Fibroblast of lung (primary cell): ENCODE measurements around the gene ZNF346. TPM values are rescaled to one million over a fixed set of nuclear protein-coding genes. Genes with fewer than 3 reads are reported as not detected.

ENCODE experiments used
- DNase-seq, 2 donors: peaks; one replicate each; pipeline versions ENCODE4 v3.0.0 to v3.0.0-alpha.2; 2010; ENCODE audit warnings: low read depth in 2 of 2
- H2AFZ ChIP-seq: 2 replicates; pipeline ENCODE4 v1.5.1; 2012; ENCODE audit warnings: low read length, control low read depth, inconsistent platforms
- H3K27ac ChIP-seq: 2 replicates; pipeline ENCODE4 v1.5.1; 2011; ENCODE audit warnings: low read length, control low read depth; ENCODE audit not compliant: insufficient read depth
- H3K27me3 ChIP-seq: 2 replicates; pipeline ENCODE4 v1.5.1; 2011; ENCODE audit warnings: mild to moderate bottlenecking, low read length; ENCODE audit not compliant: control insufficient read depth, insufficient read depth
- H3K36me3 ChIP-seq: 2 replicates; pipeline ENCODE4 v1.5.1; 2011; ENCODE audit warnings: low read length; ENCODE audit not compliant: control insufficient read depth, insufficient read depth
- H3K4me1 ChIP-seq: 2 replicates; pipeline ENCODE4 v1.5.1; 2011; ENCODE audit warnings: low read length; ENCODE audit not compliant: control insufficient read depth, insufficient read depth; ENCODE audit errors: extremely low read depth
- H3K4me2 ChIP-seq: 2 replicates; pipeline ENCODE4 v1.5.1; 2011; ENCODE audit warnings: low read length, control low read depth; ENCODE audit not compliant: insufficient read depth; ENCODE audit errors: extremely low read depth
- H3K4me3 ChIP-seq, 4 experiments: fragments of 200-600 bp in 1 of 4; sonication (generic) in 1 of 4; replicated peaks in 1 of 4; 2 replicates each; pipeline ENCODE4 v1.5.1; 2011 to 2016; ENCODE audit warnings: low read length in 4 of 4, low read depth in 3 of 4, mild to moderate bottlenecking in 3 of 4, control low read depth in 2 of 4, inconsistent platforms in 1 of 4, mixed read lengths in 1 of 4; ENCODE audit not compliant: insufficient read depth in 1 of 4; ENCODE audit errors: control extremely low read depth in 1 of 4
- H3K79me2 ChIP-seq: 2 replicates; pipeline ENCODE4 v1.5.1; 2012; ENCODE audit warnings: mild to moderate bottlenecking, low read length, inconsistent platforms; ENCODE audit not compliant: control insufficient read depth, insufficient read depth
- H3K9ac ChIP-seq: 2 replicates; pipeline ENCODE4 v1.5.1; 2011; ENCODE audit warnings: mild to moderate bottlenecking, low read length, control low read depth; ENCODE audit not compliant: insufficient read depth
- H3K9me3 ChIP-seq: 2 replicates; pipeline ENCODE4 v1.5.1; 2012; ENCODE audit warnings: low read depth, low read length; ENCODE audit not compliant: control insufficient read depth, insufficient read depth
- H4K20me1 ChIP-seq: 2 replicates; pipeline ENCODE4 v1.5.1; 2011; ENCODE audit warnings: low read length; ENCODE audit not compliant: control insufficient read depth, insufficient read depth; ENCODE audit errors: extremely low read depth
- EZH2 ChIP-seq: IDR thresholded peaks from 2 replicates; pipeline ENCODE4 v1.5.1; 2012; ENCODE audit warnings: low read length, control low read depth, mild to moderate bottlenecking; ENCODE audit errors: missing control alignments
- polyA plus RNA-seq, 2 donors: library from polyadenylated mRNA; depleted of rRNA in 1 of 2; stranded (reverse) in 1 of 2; unstranded in 1 of 2; fragments of >200 nt; gene quantifications; 2 replicates each; pipeline ENCODE4 v1.2.1, GENCODE V29; 2011 to 2012; ENCODE audit warnings: missing spikeins in 1 of 2
- total RNA-seq: library from RNA; depleted of rRNA; stranded (reverse); fragments of >200 nt; gene quantifications from 2 replicates; pipeline ENCODE4 v1.2.1, GENCODE V29; 2014
- TF ChIP-seq, protein P1 (sequence below), 2 donors: IDR thresholded peaks in 1 of 2; conservative IDR thresholded peaks in 1 of 2; 1 replicate in 1 of 2; 2 replicates in 1 of 2; pipeline ENCODE4 v1.5.1; 2011 to 2012; ENCODE audit warnings: low read length in 2 of 2, control low read depth in 1 of 2, inconsistent platforms in 1 of 2, low read depth in 1 of 2, mild to moderate bottlenecking in 1 of 2

ZNF346 gene
- total and polyA plus RNA-seq, 2 donors (not counting 1 experiment from before 2014, with no cell fraction given): 14.0 to 14.9 TPM

DNA sequence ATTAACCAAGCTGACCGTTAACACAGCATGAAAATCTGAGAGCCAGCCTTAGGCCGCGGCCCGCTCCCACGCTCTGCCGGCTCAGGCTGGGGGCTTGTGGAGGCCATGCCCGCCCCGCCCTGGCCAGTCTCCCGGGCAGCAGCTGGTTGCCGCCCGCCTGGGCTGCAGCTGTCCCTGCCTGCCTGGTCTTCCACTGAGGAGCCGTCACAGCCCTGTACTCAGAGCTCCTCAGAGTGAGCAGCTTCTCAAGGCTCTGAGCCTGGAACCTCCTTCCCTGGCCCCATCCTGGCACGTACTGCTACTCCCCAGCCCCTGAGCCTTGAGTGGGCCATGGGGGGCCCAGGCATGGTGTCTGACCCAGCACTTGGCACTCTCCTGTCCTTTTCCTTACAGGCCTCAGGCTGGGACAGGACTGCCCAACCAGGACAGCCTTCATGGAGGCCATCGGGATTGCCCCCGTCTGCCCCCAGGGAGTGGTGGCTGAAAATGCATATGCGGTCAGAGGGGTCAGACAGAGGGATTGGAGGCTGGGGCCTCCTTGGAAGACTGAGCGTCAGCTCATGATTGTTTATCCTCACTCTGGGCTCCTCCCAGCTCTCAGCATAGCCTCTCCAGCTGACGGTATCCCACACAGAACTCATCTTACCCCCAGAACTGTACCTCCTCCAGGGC lies 76.1 kb downstream of the ZNF346 start:
- H3K4me1 ChIP-seq: peaks cover 23% of the 10 kb centered on the region
- no peaks in the 10 kb centered on the region for H3K9me3 ChIP-seq
- H3K27me3 ChIP-seq: peaks cover 1% of the 10 kb centered on the region
- peak in 1 of 2 donors; percentile 93 for DNase-seq
- H3K4me3 ChIP-seq: peak overlapping the region in 1 of 4 experiments; percentile 16
- H4K20me1 ChIP-seq: no peaks in the 10 kb centered on the region
- H3K79me2 ChIP-seq: no peaks in the 10 kb centered on the region
- peak overlapping the region; percentile 74 for H3K27ac ChIP-seq
- peak overlapping the region; percentile 52 for H3K9ac ChIP-seq
- peaks cover 7% of the 10 kb centered on the region for H3K36me3 ChIP-seq
- TF ChIP-seq EZH2: no peak
- TF ChIP-seq, protein P1, sequence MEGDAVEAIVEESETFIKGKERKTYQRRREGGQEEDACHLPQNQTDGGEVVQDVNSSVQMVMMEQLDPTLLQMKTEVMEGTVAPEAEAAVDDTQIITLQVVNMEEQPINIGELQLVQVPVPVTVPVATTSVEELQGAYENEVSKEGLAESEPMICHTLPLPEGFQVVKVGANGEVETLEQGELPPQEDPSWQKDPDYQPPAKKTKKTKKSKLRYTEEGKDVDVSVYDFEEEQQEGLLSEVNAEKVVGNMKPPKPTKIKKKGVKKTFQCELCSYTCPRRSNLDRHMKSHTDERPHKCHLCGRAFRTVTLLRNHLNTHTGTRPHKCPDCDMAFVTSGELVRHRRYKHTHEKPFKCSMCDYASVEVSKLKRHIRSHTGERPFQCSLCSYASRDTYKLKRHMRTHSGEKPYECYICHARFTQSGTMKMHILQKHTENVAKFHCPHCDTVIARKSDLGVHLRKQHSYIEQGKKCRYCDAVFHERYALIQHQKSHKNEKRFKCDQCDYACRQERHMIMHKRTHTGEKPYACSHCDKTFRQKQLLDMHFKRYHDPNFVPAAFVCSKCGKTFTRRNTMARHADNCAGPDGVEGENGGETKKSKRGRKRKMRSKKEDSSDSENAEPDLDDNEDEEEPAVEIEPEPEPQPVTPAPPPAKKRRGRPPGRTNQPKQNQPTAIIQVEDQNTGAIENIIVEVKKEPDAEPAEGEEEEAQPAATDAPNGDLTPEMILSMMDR (conservative IDR thresholded peaks at IDR 0.05 in 1 of 2, IDR thresholded peaks at IDR 0.05 in 1 of 2; ENCODE audit: low read depth in 1 of 2, low read length in 2 of 2): no peak
- H2AFZ ChIP-seq: peak overlapping the region; percentile 30
- peak overlapping the region; percentile 32 for H3K4me2 ChIP-seq

DNA sequence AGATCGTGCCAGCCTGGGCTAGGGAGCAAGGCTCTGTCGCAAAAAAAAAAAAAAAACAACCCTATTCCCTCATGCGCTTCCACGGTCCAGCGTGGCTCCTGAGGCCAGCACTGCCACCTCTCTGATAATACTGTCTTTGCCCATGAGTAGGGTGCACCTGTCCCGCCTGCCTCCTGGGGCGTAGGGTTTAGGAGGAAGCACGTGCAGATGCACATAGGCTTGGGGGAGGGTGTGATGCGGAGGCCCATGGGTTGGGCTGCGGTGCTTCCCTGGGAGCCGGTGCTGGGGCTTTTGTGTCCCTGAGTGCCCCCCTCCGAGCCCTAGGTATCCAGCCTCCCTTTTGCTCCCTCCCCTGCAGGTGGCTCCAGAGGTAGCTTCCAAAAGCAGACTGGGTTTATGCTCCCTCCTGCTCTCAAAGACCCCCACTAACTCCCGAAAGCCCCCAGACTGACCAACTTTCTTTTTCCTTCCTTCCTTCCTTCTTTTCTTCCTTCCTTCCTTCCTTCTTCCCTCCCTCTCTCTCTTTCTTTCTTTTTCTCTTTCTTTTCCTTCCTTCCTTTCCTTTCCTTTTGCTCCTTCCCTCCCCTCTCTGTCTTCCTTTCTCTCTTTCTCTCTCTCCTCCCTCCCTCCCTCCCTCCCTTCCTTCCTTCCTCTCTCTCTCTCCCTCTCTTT lies 77.1 kb downstream of the ZNF346 start:
- H4K20me1 ChIP-seq: no peaks in the 10 kb centered on the region
- peaks cover 7% of the 10 kb centered on the region for H3K36me3 ChIP-seq
- no peaks in the 10 kb centered on the region for H3K9me3 ChIP-seq
- H3K79me2 ChIP-seq: no peaks in the 10 kb centered on the region
- H3K4me3 ChIP-seq: no peak overlapping the region
- DNase-seq: no peak
- H3K27me3 ChIP-seq: peaks cover 6% of the 10 kb centered on the region
- TF ChIP-seq, protein P1 (conservative IDR thresholded peaks at IDR 0.05 in 1 of 2, IDR thresholded peaks at IDR 0.05 in 1 of 2; ENCODE audit: low read depth in 1 of 2, low read length in 2 of 2): no peak
- TF ChIP-seq EZH2: no peak
- H3K4me2 ChIP-seq: no peak overlapping the region
- no peak overlapping the region for H2AFZ ChIP-seq
- no peak overlapping the region for H3K9ac ChIP-seq
- peaks cover 18% of the 10 kb centered on the region for H3K4me1 ChIP-seq
- H3K27ac ChIP-seq: peak overlapping the region; percentile 10

DNA sequence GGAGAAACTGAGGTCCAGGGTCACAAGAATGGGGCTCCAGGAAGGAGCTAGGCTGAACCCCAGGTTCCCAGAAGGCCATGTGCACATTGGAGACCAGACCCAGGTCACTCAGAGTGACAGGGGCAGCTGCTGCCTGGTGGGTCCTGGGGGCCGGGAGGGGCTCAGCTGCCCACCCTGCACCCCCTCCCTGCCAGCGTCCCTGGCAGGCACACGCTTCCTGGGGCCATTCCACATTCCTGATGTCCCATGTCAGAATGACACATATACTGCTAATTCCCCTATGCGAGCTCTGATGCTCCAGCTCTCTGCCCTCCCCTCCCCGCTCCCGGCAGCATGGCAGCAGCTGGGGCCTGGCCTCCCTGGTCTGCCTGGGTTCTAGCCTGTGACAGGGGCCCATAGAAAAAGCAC lies 78.2 kb downstream of the ZNF346 start:
- no peak overlapping the region for H3K27ac ChIP-seq

More for the DNA sequence above, 78.2 kb downstream of the ZNF346 start:
- Histone ChIP-seq H3K9ac (no peak overlapping the region), H3K4me1 (peaks cover 13% of the 10 kb centered on the region), H3K79me2 (no peaks in the 10 kb centered on the region), H3K36me3 (peaks cover 5% of the 10 kb centered on the region), H3K4me2 (no peak overlapping the region), H3K4me3 (no peak overlapping the region), H3K9me3 (no peaks in the 10 kb centered on the region), H2AFZ (no peak overlapping the region), H3K27me3 (peaks cover 6% of the 10 kb centered on the region), H4K20me1 (no peaks in the 10 kb centered on the region)
- DNase-seq: no peak
- TF ChIP-seq EZH2: no peak
- TF ChIP-seq, protein P1 (conservative IDR thresholded peaks at IDR 0.05 in 1 of 2, IDR thresholded peaks at IDR 0.05 in 1 of 2; ENCODE audit: low read depth in 1 of 2, low read length in 2 of 2): no peak
